HG02571 (cell line): ENCODE measurements around the gene MAP3K15.

ENCODE experiments used
- ATAC-seq: cut with Tn5 transposase; IDR thresholded peaks from one replicate; pipeline ENCODE4 v1.9.1; 2021; ENCODE audit warnings: mild to moderate bottlenecking, moderate library complexity; ENCODE audit not compliant: unreplicated experiment

Gene MAP3K15, protein sequence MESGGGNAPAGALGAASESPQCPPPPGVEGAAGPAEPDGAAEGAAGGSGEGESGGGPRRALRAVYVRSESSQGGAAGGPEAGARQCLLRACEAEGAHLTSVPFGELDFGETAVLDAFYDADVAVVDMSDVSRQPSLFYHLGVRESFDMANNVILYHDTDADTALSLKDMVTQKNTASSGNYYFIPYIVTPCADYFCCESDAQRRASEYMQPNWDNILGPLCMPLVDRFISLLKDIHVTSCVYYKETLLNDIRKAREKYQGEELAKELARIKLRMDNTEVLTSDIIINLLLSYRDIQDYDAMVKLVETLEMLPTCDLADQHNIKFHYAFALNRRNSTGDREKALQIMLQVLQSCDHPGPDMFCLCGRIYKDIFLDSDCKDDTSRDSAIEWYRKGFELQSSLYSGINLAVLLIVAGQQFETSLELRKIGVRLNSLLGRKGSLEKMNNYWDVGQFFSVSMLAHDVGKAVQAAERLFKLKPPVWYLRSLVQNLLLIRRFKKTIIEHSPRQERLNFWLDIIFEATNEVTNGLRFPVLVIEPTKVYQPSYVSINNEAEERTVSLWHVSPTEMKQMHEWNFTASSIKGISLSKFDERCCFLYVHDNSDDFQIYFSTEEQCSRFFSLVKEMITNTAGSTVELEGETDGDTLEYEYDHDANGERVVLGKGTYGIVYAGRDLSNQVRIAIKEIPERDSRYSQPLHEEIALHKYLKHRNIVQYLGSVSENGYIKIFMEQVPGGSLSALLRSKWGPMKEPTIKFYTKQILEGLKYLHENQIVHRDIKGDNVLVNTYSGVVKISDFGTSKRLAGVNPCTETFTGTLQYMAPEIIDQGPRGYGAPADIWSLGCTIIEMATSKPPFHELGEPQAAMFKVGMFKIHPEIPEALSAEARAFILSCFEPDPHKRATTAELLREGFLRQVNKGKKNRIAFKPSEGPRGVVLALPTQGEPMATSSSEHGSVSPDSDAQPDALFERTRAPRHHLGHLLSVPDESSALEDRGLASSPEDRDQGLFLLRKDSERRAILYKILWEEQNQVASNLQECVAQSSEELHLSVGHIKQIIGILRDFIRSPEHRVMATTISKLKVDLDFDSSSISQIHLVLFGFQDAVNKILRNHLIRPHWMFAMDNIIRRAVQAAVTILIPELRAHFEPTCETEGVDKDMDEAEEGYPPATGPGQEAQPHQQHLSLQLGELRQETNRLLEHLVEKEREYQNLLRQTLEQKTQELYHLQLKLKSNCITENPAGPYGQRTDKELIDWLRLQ (N-terminal part only)

DNA sequence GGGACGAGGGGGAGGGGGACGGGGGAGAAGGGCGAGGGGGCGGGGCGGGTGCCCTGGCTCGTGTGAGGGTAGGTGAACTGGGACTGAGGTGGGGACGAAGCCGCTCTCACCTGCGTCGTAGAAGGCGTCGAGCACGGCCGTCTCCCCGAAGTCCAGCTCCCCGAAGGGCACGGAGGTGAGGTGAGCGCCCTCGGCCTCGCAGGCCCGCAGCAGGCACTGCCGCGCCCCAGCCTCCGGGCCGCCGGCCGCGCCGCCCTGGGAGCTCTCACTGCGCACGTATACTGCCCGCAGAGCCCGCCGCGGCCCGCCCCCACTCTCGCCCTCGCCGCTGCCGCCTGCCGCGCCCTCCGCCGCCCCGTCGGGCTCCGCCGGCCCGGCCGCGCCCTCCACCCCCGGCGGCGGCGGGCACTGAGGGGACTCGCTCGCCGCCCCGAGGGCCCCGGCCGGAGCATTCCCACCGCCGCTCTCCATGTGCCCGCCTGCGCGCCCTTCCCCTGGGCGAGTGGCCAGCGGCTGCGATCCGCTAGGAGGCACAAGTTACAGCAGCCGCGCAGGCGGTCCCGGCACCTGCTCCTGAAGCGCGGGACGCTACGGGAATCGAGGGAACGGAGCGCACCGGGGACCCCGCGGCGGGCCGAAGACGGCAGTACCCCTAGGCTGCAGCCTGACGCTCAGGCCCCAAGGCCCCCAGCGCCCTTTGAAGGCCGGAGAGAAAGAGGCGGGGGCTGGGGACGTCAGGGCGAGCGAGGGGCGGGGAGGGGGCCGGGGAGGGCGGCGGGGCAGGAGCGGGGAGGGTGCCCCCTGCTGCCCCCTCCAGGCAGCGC, at the start of gene MAP3K15:
MAP3K15 (minus strand) TSS at position 718 of the 824 bp plus-strand sequence; CDS start at position 471, 247 bp downstream.
- ATAC-seq, result no peak

DNA sequence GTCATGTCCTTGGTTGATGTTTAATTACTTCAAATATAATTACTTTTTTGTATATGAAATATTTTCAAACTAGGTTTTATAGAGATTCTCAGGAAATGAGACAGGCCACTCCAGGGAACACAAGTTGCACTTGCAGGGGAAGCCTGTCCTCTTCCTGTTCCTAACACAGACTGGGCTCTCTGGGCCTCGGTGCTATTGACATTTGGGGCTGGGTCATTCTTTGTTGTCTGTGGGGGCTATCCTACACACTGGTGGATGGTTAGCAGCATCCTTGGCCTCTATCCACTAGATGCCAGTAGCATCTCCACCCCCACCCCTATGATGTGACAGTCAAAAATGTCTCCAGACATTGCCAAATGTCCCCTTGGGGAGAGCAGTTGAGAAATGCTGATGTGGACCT, 49.3 kb upstream of the MAP3K15 start:
- no peak for ATAC-seq

DNA sequence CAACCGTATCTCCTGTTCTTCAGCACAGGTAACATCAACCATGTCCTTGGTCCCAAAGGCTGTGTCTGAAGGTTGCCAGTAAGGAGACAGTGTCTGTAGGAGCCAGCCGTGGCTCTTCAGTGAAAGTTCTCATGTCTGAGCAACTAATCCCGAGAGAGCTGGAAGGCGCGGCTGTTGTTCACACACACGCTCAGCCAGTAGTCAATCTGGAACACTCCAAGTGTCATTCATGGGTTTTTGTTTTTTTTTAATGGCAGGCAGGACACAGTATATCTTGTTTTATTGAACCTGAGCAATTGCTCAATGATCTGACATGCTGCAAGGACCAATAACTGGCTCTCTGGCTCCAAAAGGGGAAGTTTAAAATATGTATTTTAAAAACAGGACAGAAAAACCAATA, 48.4 kb upstream of the MAP3K15 start:
- no peak for ATAC-seq

DNA sequence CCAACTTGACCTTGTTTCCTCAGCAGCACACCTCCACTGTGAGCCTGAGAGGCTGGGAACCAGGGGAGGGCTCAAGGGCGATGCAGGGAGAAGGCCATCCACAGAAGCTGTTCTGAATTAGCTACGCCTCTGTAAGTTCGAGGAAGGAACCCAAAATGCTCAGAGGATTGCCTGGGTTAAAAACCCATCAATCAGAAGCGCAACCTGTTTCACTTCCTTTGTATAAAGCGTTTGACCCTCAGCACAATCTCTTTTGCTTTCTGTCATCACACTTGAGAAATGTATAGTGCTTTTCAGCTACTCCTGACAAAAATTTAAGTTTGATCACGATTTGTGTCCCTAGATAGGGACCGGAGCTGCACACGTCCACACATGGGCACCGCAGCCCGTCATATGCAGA, 48.0 kb upstream of the MAP3K15 start:
- no peak for ATAC-seq

DNA sequence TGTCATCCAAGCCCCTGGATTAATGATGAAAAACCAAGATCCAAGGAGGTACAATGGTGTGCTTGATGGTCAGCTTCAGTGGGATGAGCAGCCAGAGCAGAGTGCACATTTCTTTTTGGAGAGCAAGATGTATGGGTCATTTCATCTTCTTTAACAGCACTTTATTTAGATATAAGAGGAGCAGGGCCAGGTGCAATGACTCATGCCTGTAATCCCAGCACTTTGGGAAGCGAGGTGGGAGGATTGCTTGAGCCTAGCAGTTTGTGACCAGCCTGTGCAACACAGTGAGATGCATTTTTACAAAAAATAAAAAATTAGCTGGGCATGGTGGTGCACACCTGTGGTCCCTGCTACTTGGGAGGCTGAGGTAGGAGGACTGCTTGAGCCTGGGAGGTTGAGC, 45.3 kb upstream of the MAP3K15 start:
- no peak for ATAC-seq

DNA sequence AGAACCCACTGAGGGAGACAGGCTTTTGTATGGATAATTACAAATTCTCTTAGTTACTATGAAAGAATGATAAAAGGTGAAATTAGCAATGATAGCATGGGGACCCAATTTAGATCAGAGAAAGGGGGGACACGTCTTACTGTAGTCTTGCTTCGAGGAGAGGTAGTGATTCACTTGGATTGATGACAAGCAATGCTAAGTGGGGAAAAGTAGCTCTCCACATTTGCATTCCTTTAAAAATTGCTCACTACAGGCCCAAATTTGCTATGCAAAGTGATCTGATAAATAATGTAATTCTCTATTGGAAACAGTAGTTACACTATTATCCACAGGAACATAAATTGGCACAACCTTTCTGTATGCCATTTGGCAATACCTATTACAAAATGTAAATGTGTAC, 42.5 kb upstream of the MAP3K15 start:
- ATAC-seq, result no peak

DNA sequence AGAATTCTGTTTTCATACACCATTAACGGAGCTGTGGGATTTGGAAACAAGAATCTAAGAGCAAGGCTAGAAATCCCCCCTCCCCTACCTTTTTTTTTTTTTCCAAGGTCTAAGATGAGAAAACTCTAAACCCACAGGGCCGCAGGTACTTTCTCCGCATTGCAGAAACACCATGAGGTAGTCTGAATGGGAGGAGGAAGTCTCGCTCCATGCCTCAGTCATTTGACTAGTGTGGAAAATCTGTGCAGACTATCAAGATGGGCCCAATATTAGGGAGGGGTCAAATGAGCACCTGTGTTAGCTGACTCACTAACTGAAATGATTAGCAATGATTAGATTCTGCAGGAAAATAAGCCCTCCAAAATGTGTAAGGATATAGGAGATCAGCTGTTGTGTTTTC, 40.9 kb upstream of the MAP3K15 start:
- no peak for ATAC-seq

DNA sequence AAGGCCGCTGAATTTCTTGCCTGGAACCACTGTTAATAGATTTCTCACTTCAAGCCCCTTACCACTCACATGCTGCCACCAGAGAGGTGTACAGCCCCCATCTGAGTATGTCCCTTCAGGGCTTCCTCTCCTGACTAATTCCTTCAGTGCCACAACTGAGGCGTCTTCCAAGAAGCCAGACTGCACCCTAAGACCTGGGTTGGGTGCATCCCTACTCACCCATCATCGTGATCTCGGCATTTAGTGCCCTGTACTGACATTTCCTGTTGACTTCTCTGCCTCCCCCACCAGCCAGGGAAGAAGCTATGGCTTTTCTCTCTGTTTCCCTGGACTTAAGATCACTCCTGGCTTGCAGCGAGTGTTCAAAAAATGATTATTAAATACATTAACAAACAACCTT, 40.4 kb upstream of the MAP3K15 start:
- no peak for ATAC-seq

DNA sequence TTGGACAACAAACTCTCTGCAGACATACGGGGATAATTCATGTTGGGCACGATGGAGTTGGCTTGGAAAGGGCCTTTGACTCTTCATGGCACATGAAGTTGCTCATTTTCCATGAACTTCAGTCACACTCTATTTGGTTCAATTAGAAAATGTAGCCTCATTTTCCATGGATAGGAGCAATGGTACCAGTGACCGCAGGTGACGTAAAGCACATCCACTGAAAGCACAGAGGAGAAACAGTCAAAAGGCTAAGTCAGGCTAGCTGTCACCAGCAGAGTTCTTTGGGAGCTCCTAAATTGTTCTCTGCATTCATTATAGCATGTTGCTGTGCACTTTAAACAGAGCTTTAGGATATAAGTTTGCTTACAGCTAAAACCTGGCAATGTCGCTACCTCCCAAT, 39.9 kb upstream of the MAP3K15 start:
- no peak for ATAC-seq

DNA sequence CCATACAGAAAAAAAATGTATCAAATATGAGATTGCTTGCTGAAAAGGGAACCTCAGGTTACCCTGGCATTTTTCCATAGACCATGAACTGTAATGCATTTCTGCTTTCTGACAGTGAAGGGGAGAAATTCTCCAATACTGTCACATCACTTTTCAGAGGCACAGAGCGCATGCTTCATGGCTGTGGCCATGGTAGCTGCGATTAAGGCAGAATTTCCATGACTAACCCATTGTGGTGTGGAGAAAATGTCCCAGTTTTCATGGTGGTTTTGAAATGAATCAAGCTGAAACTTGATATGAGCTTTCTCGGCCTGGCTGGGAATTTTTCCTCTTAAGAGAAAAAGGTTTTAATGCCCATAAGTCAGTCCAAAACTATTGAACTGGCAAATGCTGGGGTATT, 39.5 kb upstream of the MAP3K15 start:
- no peak for ATAC-seq

DNA sequence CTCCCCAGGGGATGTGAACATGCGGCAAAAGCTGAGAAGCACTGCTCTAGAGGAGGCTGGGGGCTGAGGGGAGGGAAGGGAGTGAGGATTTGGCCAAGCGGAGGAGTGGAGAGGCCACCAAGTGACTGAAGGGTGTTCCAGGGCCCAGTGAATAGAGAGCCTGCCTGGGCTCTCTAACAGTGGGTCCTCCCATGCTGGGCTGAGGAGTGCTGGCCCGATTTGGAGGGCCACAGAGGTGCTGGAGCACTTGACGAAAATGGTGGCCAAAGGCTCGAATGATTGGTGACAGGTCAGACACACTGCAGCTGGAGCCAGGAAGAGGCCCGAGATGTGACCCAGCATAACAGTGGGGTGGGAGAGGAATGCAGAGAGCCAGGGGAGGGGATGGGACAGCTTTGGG, 37.5 kb upstream of the MAP3K15 start:
- ATAC-seq, result no peak

DNA sequence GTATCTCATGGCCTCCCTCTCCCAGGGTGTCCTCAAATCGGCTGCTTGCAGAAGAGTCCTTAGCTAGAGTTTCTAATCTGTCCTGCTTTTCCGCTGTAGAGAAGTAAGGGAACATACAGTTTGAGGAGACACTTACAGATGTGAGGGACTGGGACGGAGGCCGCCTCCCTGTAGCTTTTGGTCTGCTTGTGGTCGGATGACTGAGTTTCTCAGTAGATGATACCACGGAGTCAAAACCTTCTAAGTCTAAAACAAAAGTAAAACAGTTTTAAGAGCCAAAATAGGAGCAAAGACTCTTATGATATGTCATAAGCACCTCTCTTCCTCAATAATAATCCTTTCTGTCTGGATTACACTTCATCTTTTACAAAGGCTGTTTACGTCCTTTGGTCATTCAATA, 34.5 kb upstream of the MAP3K15 start:
- no peak for ATAC-seq

DNA sequence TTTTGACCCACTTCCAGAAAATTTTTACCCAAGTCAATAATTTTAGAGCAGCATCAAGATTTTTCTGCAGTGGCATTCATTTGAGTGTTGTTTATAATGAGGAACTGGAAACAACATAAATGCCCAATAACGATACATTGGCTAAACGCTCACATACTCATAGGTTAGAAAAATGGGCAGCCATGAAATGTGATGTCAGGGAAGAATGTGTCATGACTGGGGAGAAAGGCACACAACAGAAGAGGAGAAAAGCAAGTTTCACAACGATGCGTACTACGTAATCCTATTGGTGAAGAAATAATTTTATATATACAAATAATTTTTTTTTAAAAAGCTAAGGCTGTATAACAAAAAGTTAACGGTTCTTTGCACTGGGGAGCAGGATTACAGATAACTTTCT, 33.6 kb upstream of the MAP3K15 start:
- no peak for ATAC-seq

DNA sequence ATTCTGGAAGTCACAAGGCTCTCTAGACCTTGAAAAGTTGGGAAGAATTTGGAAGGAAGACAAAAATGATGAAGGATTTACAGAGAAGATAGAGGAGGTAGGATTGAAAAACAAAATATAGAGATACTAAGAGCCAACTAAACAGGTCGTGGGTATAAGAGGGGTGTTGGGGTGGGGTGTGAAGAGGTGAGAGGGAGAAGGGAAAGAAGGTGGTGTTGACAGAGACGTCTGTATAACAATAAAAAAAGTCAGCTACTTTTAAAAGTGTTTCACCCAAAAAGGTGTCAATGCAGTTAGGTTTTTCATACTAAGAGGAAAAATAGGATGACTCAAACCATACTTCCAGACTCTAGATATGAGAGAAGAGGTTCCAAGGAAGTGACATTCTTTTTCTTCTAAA, 33.0 kb upstream of the MAP3K15 start:
- ATAC-seq, result no peak

DNA sequence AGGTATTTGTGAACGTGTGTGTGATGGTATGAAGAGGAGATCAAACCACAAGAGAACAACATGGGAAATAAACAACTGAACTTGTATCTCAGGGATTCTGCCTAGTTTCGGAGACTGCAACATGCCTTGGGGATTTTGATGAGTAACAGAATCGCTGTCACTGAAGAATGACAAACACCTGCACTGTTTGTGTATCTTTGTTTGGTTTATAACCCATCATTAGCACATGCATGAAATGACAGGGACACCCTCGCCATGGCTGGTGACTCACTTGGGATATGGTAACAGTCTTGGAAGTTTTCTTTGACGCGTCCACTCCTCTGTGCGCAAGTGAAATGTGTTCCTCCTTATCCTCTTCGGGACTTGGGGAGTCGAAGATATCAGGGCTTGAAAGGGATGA, 30.3 kb upstream of the MAP3K15 start:
- no peak for ATAC-seq

DNA sequence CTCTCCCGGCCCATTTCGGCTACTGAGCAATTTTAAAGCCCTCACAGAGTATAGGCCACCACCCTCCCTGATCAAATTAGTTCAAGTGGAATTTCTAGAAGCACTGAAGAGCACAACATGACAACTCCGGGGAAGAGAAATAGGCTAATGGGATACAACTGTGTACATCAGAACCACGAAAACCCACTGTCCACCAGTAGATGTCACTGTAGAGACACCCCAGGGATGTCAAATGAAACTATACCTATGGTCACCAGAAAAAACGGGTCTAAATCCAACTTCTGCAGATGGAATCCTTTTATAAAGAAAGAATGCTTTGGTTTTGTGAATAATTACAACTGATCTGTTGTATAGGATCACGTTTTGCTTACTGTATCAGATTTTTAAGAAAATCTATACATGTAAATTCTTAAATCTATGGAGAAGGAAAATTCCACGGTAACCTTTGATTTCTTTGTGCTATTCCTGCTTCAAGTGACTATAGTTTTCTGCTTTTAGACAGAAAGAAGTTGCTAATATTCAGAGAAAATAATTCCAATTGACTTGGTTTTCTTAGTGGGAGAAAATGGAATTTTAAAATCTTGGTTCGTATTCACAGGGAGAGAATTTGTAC, 29.5 kb upstream of the MAP3K15 start:
- no peak for ATAC-seq

DNA sequence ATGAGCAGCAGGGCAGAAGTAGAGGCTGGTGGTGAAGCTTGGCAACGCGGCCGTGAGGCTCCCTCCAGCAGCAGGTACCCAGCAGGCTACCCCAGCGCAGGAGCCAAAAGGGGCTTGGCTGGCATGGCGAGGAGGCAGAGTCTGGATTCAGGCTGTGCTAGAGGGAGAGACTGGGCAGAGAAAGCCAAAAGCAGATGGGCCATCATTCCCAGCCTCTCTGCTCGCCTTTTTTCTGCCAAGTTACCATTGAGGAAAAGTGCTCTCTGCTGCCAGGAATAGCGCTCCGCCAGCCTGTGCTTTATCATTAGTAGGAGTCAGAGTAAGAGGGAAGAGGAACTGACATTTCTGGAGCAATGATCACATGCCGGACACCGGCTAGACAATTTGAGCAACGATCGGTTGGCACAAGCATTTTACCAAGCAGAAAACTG, 28.7 kb upstream of the MAP3K15 start:
- ATAC-seq, result no peak

DNA sequence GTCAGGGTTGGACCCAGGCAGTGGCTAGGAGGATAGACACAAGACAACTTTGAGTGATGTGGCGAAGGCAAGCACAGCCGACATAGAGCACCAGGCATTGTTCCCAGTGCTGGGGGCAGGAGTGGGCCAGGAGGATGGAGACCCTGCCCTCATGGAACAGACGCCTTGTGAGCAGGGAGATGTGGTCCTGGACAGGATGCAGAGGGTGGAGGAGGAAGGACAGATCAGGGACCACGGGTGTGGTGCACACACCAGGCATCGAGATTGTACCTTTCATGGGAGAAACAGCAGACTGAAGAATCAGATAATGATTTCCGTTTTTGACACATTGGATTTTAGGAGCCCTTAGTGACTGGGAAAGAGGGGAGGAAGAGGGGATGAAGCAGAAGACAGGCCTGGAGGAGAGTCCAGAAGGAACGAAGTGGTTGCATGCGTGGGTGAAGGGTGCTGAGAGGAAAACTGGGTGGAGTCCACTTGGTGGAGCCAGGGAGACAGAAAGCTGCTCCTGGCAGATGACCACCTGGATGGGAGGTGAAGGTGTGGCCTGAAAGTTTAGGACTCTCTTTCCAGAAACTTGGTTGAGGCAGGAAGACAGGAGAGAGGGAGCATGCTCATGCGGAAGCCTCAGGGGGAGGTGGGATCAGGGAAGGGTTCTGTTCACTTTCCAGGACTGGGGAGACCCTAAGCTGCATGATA, 27.9 kb upstream of the MAP3K15 start:
- no peak for ATAC-seq

DNA sequence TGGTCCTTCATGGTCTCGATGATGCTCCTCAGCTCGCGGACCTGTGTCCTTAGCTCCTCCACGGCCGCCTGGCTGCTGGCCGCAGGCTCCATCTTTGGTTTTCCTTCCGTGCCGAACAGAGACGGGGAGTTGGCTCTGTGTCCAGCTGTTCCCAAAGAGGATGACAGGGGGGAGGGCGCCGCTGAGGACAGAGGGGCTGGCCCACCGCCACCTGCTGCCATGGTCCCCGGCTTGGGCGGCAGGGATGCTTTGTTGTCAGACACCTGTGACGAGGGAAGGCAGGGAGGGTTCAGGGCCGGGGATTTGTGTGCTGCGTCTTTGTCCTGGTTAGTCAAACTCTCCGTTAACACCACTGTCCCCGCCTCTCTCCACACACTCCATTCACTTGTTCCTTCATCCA, 26.6 kb upstream of the MAP3K15 start:
- ATAC-seq, result no peak
